Measurements from ENCODE around the gene SASH1. TPM values are rescaled to one million over a fixed set of nuclear protein-coding genes. Genes with fewer than 3 reads are reported as not detected.

The SASH1 gene
- polyA plus RNA-seq, 1 experiment, result 27.0 TPM

GRCh38 chr6:148470606-148471465 lies 128.2 kb downstream of the SASH1 start:
- DNase-seq (ENCODE audit: low read depth, low spot score), result no peak
- ChIA-PET CTCF (interaction anchor here (0.7 to 0.8 kb wide), 3 partner anchors 80 to 291 kb away, joined by 3 to 4 read pairs (median 4); no protein-coding TSS in a partner anchor), POLR2A (no interaction called here)
- no peak for TF ChIP-seq CTCF (IDR thresholded peaks at IDR 0.05; ENCODE audit: low read depth, low read length)
- Histone ChIP-seq H3K4me3 (ENCODE audit: low read depth, low read length) (no peak overlapping the region), H3K27me3 (ENCODE audit: control insufficient read depth, insufficient read depth, low read length) (no peaks in the 10 kb centered on the region), H3K9me3 (ENCODE audit: control insufficient read depth, insufficient read depth, low read length) (no peaks in the 10 kb centered on the region), H3K27ac (ENCODE audit: low read depth, low read length) (no peak overlapping the region)

- CTCF ChIA-PET, result interaction anchor here (0.8 kb wide), 1 partner anchor 291 kb away, joined by 4 read pairs; no protein-coding TSS in a partner anchor
- POLR2A ChIA-PET, result interaction anchor here (0.8 kb wide), 1 partner anchor 360 kb away, joined by 12 read pairs; no protein-coding TSS in a partner anchor
- H3K27ac ChIP-seq (ENCODE audit: low read depth, low read length), result no peak overlapping the region
These were observed 129.1 kb downstream of the SASH1 start for GRCh38 chr6:148471624-148472159.

GRCh38 chr6:148472171-148473105 lies 129.8 kb downstream of the SASH1 start:
- no peak for DNase-seq (ENCODE audit: low read depth, low spot score)
- Histone ChIP-seq H3K27ac (ENCODE audit: low read depth, low read length) (no peak overlapping the region), H3K4me3 (ENCODE audit: low read depth, low read length) (no peak overlapping the region), H3K27me3 (ENCODE audit: control insufficient read depth, insufficient read depth, low read length) (no peaks in the 10 kb centered on the region), H3K9me3 (ENCODE audit: control insufficient read depth, insufficient read depth, low read length) (no peaks in the 10 kb centered on the region)
- no peak for TF ChIP-seq CTCF (IDR thresholded peaks at IDR 0.05; ENCODE audit: low read depth, low read length)
- ChIA-PET CTCF (interaction anchor here (1.0 kb wide), 2 partner anchors 966 to 1090 kb away, joined by 3 read pairs; no protein-coding TSS in a partner anchor), POLR2A (interaction anchor here (0.8 kb wide), 1 partner anchor 359 kb away, joined by 12 read pairs; no protein-coding TSS in a partner anchor)

More at GRCh38 chr6:148471624-148472159, 129.1 kb downstream of the SASH1 start:
- Histone ChIP-seq H3K4me3 (ENCODE audit: low read depth, low read length) (no peak overlapping the region), H3K9me3 (ENCODE audit: control insufficient read depth, insufficient read depth, low read length) (no peaks in the 10 kb centered on the region), H3K27me3 (ENCODE audit: control insufficient read depth, insufficient read depth, low read length) (no peaks in the 10 kb centered on the region)
- no peak for TF ChIP-seq CTCF (IDR thresholded peaks at IDR 0.05; ENCODE audit: low read depth, low read length)
- DNase-seq (ENCODE audit: low read depth, low spot score), result no peak

- CTCF ChIA-PET, result no interaction called here
- POLR2A ChIA-PET, result interaction anchor here (0.7 kb wide), 1 partner anchor 54 kb away, joined by 8 read pairs; no protein-coding TSS in a partner anchor
These were observed 136.9 kb downstream of the SASH1 start for GRCh38 chr6:148479497-148479896.

More at GRCh38 chr6:148479497-148479896, 136.9 kb downstream of the SASH1 start:
- H3K27me3 ChIP-seq (ENCODE audit: control insufficient read depth, insufficient read depth, low read length), result no peaks in the 10 kb centered on the region
- no peak overlapping the region for H3K4me3 ChIP-seq (ENCODE audit: low read depth, low read length)
- DNase-seq (ENCODE audit: low read depth, low spot score), result no peak
- no peak overlapping the region for H3K27ac ChIP-seq (ENCODE audit: low read depth, low read length)
- no peaks in the 10 kb centered on the region for H3K9me3 ChIP-seq (ENCODE audit: control insufficient read depth, insufficient read depth, low read length)
- TF ChIP-seq CTCF (IDR thresholded peaks at IDR 0.05; ENCODE audit: low read depth, low read length), result no peak
